ENCODE data around the gene C2orf68.

Gene C2orf68

GRCh38 chr2:85583667-85584353, 28.1 kb downstream of the C2orf68 start:
- TF ChIP-seq PPARA (CRISPR knock-in tag; IDR thresholded peaks at IDR 0.05; ENCODE audit: borderline replicate concordance) (no peak), ZC3H10 (CRISPR knock-in tag; IDR thresholded peaks at IDR 0.05) (no peak), ZFP30 (CRISPR knock-in tag; IDR thresholded peaks at IDR 0.05) (no peak), ZNF565 (CRISPR knock-in tag; conservative IDR thresholded peaks at IDR 0.05; ENCODE audit: low read depth) (no peak), ZNF8 (CRISPR knock-in tag; IDR thresholded peaks at IDR 0.05) (no peak), GLIS3 (CRISPR knock-in tag; IDR thresholded peaks at IDR 0.05) (no peak), ARNTL (CRISPR knock-in tag; IDR thresholded peaks at IDR 0.05; ENCODE audit: borderline replicate concordance, low read depth) (no peak), ZFP3 (CRISPR knock-in tag; IDR thresholded peaks at IDR 0.05) (no peak), ESRRG (CRISPR knock-in tag; IDR thresholded peaks at IDR 0.05) (no peak), CSRNP3 (CRISPR knock-in tag; IDR thresholded peaks at IDR 0.05) (no peak), SNAI2 (CRISPR knock-in tag; IDR thresholded peaks at IDR 0.05) (no peak), ZNF70 (CRISPR knock-in tag; IDR thresholded peaks at IDR 0.05) (no peak), PATZ1 (CRISPR knock-in tag; IDR thresholded peaks at IDR 0.05; ENCODE audit: borderline replicate concordance) (no peak), ISL1 (CRISPR knock-in tag; IDR thresholded peaks at IDR 0.05) (no peak), CSDC2 (CRISPR knock-in tag; IDR thresholded peaks at IDR 0.05) (no peak), BACH2 (CRISPR knock-in tag; IDR thresholded peaks at IDR 0.05; ENCODE audit: borderline replicate concordance) (no peak), TCF4 (CRISPR knock-in tag; IDR thresholded peaks at IDR 0.05; ENCODE audit: borderline replicate concordance) (no peak)
- TF ChIP-seq, protein P1, sequence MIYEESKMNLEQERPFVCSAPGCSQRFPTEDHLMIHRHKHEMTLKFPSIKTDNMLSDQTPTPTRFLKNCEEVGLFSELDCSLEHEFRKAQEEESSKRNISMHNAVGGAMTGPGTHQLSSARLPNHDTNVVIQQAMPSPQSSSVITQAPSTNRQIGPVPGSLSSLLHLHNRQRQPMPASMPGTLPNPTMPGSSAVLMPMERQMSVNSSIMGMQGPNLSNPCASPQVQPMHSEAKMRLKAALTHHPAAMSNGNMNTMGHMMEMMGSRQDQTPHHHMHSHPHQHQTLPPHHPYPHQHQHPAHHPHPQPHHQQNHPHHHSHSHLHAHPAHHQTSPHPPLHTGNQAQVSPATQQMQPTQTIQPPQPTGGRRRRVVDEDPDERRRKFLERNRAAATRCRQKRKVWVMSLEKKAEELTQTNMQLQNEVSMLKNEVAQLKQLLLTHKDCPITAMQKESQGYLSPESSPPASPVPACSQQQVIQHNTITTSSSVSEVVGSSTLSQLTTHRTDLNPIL (CRISPR knock-in tag; IDR thresholded peaks at IDR 0.05; ENCODE audit: low read depth), result no peak
- TF ChIP-seq, protein P2, sequence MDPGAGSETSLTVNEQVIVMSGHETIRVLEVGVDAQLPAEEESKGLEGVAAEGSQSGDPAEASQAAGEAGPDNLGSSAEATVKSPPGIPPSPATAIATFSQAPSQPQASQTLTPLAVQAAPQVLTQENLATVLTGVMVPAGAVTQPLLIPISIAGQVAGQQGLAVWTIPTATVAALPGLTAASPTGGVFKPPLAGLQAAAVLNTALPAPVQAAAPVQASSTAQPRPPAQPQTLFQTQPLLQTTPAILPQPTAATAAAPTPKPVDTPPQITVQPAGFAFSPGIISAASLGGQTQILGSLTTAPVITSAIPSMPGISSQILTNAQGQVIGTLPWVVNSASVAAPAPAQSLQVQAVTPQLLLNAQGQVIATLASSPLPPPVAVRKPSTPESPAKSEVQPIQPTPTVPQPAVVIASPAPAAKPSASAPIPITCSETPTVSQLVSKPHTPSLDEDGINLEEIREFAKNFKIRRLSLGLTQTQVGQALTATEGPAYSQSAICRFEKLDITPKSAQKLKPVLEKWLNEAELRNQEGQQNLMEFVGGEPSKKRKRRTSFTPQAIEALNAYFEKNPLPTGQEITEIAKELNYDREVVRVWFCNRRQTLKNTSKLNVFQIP (CRISPR knock-in tag; IDR thresholded peaks at IDR 0.05; ENCODE audit: borderline replicate concordance, low read depth), result no peak
- TF ChIP-seq, protein P3, sequence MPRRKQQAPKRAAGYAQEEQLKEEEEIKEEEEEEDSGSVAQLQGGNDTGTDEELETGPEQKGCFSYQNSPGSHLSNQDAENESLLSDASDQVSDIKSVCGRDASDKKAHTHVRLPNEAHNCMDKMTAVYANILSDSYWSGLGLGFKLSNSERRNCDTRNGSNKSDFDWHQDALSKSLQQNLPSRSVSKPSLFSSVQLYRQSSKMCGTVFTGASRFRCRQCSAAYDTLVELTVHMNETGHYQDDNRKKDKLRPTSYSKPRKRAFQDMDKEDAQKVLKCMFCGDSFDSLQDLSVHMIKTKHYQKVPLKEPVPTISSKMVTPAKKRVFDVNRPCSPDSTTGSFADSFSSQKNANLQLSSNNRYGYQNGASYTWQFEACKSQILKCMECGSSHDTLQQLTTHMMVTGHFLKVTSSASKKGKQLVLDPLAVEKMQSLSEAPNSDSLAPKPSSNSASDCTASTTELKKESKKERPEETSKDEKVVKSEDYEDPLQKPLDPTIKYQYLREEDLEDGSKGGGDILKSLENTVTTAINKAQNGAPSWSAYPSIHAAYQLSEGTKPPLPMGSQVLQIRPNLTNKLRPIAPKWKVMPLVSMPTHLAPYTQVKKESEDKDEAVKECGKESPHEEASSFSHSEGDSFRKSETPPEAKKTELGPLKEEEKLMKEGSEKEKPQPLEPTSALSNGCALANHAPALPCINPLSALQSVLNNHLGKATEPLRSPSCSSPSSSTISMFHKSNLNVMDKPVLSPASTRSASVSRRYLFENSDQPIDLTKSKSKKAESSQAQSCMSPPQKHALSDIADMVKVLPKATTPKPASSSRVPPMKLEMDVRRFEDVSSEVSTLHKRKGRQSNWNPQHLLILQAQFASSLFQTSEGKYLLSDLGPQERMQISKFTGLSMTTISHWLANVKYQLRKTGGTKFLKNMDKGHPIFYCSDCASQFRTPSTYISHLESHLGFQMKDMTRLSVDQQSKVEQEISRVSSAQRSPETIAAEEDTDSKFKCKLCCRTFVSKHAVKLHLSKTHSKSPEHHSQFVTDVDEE (CRISPR knock-in tag; IDR thresholded peaks at IDR 0.05), result no peak
- ATAC-seq, result no peak

- ATAC-seq, result no peak
- TF ChIP-seq, protein P2 (CRISPR knock-in tag; IDR thresholded peaks at IDR 0.05; ENCODE audit: borderline replicate concordance, low read depth), result no peak
- no peak for TF ChIP-seq CSDC2 (CRISPR knock-in tag; IDR thresholded peaks at IDR 0.05)
- TF ChIP-seq ISL1 (CRISPR knock-in tag; IDR thresholded peaks at IDR 0.05), result no peak
- no peak for TF ChIP-seq ZC3H10 (CRISPR knock-in tag; IDR thresholded peaks at IDR 0.05)
Observed at GRCh38 chr2:85582492-85582891, 29.4 kb downstream of the C2orf68 start.

All from SK-N-SH treated with all-trans-retinoic acid at 6 μM for 48 hours (cell line).